Raji (cell line): ENCODE measurements around the gene SUN1.

Experiments used
- POLR2A ChIP-seq: IDR thresholded peaks from 2 replicates; pipeline ENCODE4 v1.6.1; 2011; ENCODE audit warnings: low read depth, low read length, control low read depth; ENCODE audit not compliant: insufficient read depth

Gene SUN1

DNA sequence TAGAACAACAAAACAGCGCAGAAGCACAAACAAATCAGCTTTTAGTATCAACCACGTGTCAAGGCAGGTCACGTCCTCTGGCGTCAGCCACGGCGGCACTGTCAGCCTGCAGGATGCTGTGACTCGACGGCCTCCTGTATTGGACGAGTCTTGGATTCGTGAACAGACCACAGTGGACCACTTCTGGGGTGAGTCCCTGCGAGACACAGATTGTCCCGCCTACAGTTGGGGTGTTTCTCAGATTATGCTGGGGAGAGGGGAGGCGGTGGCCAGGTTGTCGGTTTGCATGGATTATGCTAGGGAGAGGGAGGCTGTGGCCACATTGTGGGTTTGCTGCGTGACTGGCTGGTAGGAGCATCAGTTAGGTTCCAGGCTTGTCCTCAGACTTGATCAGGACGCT, 9.7 kb downstream of the SUN1 start:
- TF ChIP-seq POLR2A = no peak

DNA sequence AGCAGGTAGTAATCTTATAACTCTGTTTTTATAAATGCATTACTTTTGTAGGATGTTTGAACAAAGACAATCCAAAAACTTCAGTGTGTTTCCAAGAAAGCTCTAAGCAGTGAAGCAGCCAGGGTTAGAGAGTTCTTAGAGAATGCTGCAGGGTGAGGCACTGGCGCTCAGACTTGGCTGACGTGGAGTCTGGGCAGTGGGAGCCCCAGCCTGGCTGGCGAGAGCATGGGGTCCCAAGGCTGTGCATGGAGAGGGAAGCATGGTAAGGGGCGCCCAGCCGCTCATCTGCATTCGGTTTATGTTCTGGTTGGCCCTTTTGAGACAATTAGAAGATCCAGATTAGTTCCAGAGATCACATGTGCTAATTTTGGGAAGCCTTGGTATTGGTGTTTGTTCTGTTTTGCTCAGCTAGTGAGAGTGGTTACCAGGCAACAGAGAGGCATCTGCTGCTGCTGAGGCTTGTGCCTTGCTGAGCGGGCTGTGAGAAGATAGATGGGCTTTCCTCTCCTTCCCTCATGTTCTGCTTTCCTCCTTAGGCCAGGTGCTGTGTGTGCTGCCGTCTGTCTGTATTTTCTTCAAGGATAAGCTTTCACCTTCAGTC, 10.3 kb downstream of the SUN1 start:
- no peak for TF ChIP-seq POLR2A

DNA sequence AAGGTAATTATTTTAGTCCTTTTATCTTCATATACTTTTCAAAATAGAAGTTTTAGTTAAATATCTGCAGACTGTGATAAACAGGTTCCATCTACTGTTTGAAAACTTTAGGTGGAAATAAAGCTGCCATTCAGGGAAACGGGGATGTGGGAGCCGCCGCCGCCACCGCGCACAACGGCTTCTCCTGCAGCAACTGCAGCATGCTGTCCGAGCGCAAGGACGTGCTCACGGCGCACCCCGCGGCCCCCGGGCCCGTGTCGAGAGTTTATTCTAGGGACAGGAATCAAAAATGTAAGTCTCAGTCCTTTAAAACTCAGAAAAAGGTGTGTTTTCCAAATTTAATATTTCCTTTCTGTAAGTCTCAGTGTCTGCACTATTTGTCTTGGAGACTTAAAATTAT, 11.0 kb downstream of the SUN1 start:
- no peak for TF ChIP-seq POLR2A

DNA sequence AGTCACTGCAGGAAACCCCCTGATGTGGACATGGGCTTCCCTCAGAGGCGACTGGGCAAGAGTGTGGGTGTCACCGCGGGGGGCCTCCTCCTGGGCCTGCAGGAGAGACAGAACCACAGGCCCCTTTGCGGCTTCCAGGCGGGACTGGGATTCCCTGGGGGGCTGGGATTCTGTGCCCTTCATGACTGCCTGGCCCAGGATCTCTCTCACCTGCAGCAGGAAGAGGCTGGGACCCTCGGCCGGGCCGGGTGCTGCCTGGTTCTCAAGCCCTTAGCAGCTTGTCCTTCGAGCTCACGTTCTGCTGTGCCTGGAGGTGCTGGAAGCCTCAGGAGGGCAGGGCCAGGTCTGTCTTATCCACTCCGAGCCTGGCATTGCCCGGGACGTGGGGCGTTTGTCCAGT, 11.8 kb downstream of the SUN1 start:
- TF ChIP-seq POLR2A = no peak

DNA sequence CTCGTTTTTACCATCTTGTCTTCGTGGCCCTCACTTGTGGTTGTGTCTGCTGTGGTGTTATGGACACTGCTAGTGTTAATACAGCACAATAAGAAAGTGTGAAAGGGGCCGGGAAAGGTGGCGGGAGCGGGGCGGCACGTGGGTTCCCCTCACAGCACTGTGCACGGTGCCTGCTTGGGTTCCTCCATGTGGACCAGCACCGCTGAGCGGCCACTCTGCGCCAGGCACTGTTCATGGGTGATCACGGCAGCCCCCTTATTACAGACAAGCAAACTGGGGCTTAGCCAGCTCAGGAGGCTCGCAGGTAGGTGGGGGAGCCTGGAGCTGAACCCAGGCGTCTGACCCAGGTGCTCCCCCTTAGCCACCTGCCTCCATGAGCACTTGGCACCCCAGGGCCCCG, 12.2 kb downstream of the SUN1 start:
- TF ChIP-seq POLR2A = no peak

DNA sequence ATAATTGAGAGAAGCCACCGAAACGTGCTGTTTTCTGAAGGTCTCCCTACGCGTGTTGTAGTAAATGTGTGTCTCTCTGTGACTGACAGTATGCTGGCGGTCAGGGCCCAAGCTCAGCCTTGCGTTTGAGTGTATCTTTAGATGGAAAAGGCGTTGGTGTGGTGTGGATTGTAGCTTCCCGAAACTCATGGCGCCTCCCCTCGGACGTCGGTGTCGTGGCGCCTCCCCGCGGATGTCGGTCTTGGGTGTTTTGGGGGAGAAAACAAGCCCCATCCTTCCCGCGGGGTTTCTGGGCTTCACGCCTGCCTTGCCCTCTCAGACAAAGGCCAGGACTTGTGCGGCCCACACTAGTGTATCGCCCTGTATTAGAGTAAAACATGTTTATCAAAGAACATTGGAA, 12.8 kb downstream of the SUN1 start:
- no peak for TF ChIP-seq POLR2A

DNA sequence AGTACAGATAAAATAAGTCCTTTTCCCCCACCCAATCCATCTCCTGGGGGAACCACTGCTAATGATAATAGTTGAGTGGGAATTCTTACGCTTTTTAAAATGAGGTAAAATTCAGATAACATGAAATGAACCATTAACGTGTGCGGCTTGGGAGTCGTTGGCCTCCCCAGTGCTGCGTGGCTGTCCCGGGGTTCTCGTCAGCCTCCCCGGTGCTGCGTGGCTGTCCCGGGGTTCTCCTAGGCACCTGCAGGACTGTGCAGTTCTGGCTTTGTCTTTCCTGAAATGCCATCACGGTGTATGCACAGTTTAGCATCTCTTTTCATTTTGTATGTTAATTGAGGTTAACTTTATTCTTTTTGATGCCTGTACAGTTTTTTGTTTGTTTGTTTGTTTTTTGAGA, 13.5 kb downstream of the SUN1 start:
- no peak for TF ChIP-seq POLR2A

DNA sequence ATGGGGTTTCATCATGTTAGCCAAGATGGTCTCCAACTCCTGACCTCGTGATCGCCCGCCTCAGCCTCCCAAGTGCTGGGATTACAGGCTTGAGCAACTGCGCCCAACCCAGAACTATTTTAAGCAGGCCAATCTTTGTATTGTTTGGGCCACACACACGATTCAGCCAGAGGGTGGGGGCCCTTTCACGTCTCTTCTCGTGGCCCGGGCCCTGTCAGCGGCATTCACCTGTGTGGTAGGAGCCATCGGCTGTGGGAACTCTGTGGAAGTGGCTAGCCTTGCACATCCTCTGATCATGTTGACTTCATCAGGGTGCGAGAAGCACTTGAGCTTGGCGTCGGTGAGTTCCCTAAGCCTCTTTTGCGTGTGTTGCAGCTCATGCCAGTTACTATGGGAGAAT, 16.9 kb downstream of the SUN1 start:
- no peak for TF ChIP-seq POLR2A

DNA sequence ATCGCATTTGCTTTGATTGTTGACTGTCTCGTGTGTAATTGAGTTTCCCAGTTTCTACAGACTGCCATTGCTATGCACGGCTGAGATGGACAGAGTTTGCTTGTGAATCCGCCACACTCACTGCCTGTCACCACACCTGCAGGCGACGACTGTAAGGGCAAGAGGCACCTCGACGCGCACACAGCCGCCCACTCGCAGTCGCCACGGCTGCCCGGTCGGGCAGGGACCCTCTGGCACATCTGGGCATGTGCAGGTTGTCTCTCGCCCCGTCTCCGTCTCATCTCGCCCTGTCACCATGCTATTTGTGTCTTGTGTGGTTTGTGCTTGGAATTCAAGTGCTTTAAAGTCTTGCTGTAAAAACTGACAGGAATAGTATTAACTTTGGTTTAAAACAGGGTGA, 17.5 kb downstream of the SUN1 start:
- no peak for TF ChIP-seq POLR2A

DNA sequence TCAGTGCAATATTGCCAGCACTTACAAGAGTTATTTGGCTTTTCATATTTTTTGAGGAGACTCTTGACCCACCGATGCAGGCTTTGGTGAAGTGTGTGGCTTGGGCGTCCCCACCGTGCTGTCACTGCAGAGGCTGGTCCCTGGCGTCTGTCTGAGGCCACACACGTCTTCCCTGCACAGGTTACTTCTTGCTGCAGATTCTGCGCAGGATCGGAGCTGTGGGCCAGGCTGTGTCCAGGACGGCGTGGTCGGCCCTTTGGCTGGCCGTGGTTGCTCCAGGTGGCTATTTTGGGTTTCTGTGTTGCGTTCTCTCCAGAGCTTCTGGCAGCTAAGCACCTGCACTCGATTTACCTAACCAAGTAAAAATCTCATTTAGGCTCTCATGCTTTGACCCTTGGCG, 18.9 kb downstream of the SUN1 start:
- no peak for TF ChIP-seq POLR2A

DNA sequence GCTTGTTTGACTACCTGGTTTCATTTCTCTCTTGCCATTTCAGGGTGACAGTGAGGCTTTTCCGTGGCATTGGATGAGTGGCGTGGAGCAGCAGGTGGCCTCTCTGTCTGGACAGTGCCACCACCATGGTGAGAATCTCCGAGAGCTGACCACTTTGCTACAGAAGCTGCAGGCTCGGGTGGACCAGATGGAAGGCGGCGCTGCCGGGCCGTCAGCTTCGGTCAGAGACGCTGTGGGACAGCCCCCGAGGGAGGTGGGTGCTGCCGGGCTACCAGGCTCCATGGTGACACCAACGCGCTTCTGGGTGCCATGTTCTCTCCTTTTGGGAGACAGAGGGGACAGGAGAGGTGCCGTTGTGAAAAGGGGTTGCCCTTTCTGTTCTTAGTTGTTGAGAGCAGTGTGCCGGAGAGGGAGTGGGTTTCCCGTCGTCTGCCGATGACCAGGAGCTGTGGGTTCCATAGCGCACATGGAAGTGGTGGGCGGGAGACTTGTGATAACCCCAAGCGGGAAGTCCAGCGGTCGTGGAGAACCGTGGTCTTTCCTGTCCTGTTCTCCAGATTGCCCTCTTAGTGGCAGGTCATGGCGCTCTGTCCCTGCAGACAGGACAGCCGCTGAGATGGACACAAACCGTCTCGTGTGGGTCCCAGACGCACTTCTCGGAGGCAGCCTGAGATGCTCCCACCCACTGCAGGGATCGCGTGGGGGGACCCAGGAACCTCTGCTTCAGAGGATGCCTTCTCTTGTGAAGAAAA, 21.3 kb downstream of the SUN1 start:
- no peak for TF ChIP-seq POLR2A

DNA sequence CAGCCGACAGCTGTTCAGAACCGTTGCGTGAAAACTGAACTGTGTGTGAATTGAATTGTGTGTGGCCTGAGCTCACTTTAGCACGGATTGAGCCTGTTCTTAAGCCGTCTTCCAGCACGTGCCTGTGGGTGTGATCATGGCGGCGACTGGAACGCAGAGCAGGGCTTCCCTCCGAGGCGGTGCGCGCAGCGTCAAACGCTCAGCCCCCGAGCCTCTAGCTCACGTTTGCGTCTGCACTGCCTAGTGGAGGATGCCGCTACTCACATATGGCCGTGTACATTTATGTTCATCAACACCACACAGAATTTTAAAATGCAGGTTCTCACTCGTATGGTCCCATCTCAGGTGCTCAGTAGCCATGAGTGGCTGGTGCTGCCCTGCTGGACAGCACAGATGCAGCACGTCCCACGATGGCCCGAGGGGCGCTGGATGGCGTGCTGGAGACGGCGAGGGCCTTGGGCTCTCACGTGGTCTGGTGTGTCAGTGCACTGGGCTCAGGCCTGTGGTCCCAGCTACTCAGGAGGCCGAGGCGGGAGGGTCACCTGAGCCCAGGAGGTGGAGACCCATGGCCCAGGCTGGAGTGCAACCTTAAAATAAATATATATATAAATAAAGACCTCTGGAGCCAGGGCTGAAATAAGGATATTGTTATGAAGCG, 22.0 kb downstream of the SUN1 start:
- TF ChIP-seq POLR2A = no peak

DNA sequence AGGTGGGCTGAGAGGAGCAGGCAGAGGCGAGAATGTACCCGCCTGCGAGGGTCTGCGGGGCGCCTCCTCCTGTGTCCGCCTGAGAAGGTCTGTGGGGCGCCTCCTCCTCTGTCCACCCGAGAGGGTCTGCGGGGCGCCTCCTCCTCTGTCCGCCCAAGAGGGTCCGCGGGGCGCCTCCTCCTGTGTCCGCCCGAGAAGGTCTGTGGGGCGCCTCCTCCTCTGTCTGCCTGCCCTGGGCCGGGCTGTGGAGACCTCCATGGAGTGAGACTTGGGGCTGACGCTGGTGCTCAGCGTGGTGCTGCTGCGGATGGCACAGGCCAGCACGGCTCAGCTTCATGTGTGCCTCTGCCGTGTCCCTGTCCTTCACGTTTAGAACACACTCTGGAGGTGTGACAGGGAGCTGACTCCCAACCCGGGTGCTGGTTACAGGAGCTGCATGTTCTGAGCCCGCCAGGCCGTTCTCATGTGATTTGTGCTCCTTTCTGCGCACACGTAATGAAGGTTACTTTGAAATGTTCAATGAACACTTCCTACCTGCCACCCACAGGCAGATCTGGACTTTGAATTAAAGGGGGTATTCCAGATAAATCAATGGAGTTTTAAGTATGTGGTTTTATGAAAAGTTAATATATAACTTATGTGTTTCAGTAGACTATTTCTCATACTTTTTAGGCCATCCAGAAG, 23.6 kb downstream of the SUN1 start:
- no peak for TF ChIP-seq POLR2A

DNA sequence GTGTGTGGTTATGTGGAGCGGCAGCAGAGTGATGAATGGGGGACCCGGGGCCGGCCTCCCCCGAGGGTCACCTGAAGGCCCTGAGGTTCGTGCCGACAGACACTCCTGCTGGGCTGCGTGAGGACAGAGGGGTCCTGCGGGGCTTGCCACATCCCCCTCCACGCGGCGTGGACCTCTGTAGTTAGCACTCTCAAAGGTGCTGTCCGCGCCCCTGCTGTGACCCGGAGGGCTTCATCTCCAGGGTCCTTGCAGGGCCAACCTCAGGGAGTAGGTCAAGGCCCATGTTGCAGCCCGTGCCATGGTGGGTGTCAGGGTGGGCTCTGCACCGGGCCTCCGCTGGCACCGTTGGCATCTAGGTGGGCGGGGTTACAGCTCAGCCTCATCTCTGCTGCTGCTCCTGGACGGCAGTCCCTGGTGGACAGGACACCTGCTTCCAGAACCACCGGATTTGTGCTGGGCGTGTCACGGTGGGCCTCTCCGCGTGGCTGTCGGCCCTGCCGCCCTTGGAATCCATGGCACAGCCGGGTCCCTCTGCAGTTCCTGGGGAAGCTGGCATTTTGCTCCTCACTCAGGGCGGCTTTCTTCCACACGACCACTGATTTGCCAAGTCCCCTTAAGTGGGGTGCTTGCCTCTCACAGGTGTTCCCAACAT, 24.3 kb downstream of the SUN1 start:
- TF ChIP-seq POLR2A = no peak

DNA sequence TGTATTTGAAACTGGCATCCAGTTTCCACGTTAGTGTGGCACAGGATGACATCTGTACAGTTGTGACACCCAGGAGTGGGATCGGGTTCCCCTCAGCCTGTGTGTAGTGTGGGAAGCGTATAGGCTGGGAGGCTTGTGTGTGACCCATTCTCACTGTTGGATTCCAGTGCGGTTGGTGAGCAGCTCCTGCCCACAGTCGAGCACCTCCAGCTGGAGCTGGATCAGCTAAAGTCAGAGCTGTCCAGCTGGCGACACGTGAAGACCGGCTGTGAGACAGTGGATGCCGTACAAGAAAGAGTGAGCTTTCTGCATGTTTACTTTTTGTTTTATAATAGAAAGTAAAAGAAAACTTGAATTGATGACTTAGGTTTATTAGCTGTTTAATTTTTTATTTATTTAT, 25.4 kb downstream of the SUN1 start:
- TF ChIP-seq POLR2A = no peak
